SK-N-MC (cell line): ENCODE data around the gene ESR1.
"Not testable (repeated sequence)": the region's sequence is repeated elsewhere in the genome, so short reads cannot be mapped to it uniquely, and the experiment has no call there.

Source experiments
- DNase-seq: peaks from one replicate; pipeline ENCODE4 v3.0.0-alpha.2; 2011; ENCODE audit warnings: low read depth, low spot score
- H3K27ac ChIP-seq: fragments of 200-600 bp; sonication (generic); 2 replicates; pipeline ENCODE4 v1.5.1; 2016; ENCODE audit warnings: mixed run types
- H3K36me3 ChIP-seq: fragments of 200-600 bp; sonication (generic); 2 replicates; pipeline ENCODE4 v1.6.1; 2017; ENCODE audit warnings: antibody characterized with exemption, low read length, mixed read lengths; ENCODE audit not compliant: insufficient read depth
- H3K4me3 ChIP-seq: fragments of 200-600 bp; sonication (generic); 2 replicates; pipeline ENCODE4 v1.5.1; 2016
- H3K9ac ChIP-seq: fragments of 200-600 bp; sonication (generic); 2 replicates; pipeline ENCODE4 v1.8.0; 2017; ENCODE audit warnings: mixed run types, mixed read lengths; ENCODE audit not compliant: insufficient read length
- H3K9me3 ChIP-seq: fragments of 200-600 bp; sonication (generic); 2 replicates; pipeline ENCODE4 v1.6.1; 2017; ENCODE audit warnings: low read depth, mild to moderate bottlenecking, antibody characterized with exemption, low read length, moderate library complexity, mixed read lengths
- EZH2 ChIP-seq: fragments of 200-600 bp; sonication (generic); IDR thresholded peaks from one replicate; pipeline ENCODE4 v1.6.1; 2017; ENCODE audit warnings: antibody characterized with exemption
- FOXP2 ChIP-seq: optimal IDR thresholded peaks from 2 replicates; pipeline ENCODE3; 2011; ENCODE audit warnings: mild to moderate bottlenecking, moderate library complexity; ENCODE audit not compliant: insufficient read depth; ENCODE audit errors: extremely low read length, control extremely low read depth
- POLR2AphosphoS5 ChIP-seq: IDR thresholded peaks from 2 replicates; pipeline ENCODE4 v1.6.1; 2012; ENCODE audit warnings: mild to moderate bottlenecking, low read depth, low read length, borderline replicate concordance

ESR1 gene

DNA sequence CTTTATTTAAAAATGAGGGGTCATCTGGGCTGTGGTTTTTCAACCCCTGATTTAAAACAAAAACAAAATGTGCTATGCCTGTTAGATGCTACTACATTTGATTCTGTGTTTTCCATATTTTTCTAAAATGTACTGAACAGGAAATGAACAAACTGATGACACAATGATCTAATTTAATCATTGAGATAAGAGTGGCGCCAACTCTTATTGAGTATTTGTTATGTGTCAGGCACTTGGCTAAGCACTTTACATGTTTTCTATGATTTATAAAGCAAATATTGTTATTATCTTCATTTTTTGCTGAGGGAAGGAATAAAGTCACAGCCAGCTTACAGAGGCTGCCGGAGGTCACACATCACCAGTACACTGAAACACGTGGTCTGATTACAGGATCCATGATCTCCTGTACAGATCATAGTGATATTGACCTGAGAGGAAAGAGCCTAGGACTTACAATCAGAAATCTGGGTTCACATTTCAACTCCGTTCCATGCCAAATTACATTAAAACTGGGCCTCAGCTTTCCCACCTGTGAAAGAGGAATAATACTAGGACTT is 166.7 kb downstream of the ESR1 start:
- no peak overlapping the region for H3K9ac ChIP-seq
- no peaks in the 10 kb centered on the region for H3K9me3 ChIP-seq
- H3K4me3 ChIP-seq: no peak overlapping the region
- H3K36me3 ChIP-seq: no peaks in the 10 kb centered on the region
- TF ChIP-seq FOXP2 (no peak), POLR2AphosphoS5 (no peak), EZH2 (no peak)
- no peak for DNase-seq
- H3K27ac ChIP-seq: no peak overlapping the region

DNA sequence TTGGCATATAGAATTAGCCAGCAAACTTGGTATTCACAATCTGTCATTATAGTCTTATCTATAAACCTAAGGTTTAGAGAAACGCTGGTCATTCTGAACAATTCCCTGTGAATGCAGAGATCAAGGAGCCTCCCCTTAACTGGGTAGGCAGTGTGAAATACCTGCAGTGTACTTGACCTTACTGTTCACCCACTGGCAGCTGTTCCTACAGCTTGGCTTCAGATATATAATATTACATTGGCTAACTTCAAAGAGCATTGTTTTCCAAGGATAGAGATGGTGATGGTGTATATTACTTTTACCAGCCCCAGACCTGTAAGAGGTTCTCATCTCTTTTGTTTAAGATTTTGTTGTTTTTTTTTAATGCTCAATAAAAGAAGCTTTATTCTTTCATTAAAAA is 168.3 kb downstream of the ESR1 start:
- no peak overlapping the region for H3K27ac ChIP-seq
- H3K4me3 ChIP-seq: no peak overlapping the region
- DNase-seq: no peak
- H3K36me3 ChIP-seq: no peaks in the 10 kb centered on the region
- no peak overlapping the region for H3K9ac ChIP-seq
- no peaks in the 10 kb centered on the region for H3K9me3 ChIP-seq
- TF ChIP-seq FOXP2 (no peak), EZH2 (no peak), POLR2AphosphoS5 (no peak)

DNA sequence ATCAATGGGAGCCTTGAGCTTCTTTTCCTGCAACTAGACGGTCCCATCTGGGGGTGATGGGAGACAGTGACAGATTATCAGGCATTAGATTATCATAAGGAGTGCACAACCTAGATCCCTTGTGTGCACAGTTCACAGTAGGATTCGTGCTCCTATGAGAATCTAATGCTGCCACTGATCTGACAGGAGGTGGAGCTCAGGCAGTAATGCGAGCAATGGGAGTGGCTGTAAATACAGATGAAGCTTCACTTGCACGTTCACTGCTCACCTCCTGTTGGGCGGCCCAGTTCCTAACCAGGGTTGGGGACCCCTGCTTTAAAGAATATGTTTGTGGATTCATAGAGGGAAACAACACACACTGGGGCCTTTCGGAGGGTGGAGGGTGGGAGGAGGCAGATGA is 180.7 kb downstream of the ESR1 start:
- not testable (repeated sequence) for DNase-seq, H3K9me3 ChIP-seq, H3K9ac ChIP-seq, H3K36me3 ChIP-seq, H3K27ac ChIP-seq, H3K4me3 ChIP-seq

DNA sequence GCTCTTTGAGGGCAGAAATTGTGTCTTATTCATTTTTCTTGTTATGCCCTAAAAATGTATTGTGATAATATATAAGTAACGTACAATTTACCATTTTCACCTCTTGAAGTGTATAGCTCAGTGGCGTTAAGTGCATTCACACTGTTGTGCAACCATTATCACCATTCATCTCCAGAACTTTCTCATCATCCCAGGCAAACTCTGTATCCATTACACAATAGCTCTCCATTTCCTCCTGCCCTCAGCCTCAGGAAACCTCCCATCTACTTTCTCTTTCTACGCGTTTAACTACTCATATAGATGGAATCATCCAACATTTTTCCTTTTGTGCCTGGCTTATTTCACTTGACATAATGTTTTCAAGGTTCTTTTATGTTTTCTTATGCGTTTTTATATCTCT is 184.6 kb downstream of the ESR1 start:
- no peaks in the 10 kb centered on the region for H3K36me3 ChIP-seq
- no peak overlapping the region for H3K4me3 ChIP-seq
- H3K27ac ChIP-seq: no peak overlapping the region
- no peak overlapping the region for H3K9ac ChIP-seq
- DNase-seq: no peak
- no peaks in the 10 kb centered on the region for H3K9me3 ChIP-seq
- TF ChIP-seq EZH2 (no peak), POLR2AphosphoS5 (no peak), FOXP2 (no peak)

DNA sequence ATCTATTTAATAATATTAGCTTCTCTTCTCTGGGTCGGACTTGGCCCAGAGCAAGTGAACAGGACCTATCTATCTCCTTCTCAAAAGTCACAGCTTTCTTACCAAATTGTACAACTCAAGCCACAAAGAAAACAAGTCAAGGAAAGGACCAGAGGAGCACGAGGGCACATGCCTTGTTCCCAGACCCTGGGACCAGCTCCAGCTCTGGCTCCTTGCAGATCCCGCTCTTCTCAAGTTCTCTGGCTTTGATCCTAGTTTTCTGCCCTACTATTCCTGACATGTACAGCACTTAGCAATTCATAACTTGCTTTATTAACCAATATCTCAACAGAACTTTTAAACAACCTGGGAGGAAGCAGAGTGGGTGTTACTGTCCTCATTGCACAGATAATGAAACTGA is 185.9 kb downstream of the ESR1 start:
- TF ChIP-seq FOXP2: no peak
- TF ChIP-seq POLR2AphosphoS5: no peak
- TF ChIP-seq EZH2: no peak
- H3K9me3 ChIP-seq: no peaks in the 10 kb centered on the region
- H3K9ac ChIP-seq: no peak overlapping the region
- H3K27ac ChIP-seq: no peak overlapping the region
- no peak for DNase-seq
- no peaks in the 10 kb centered on the region for H3K36me3 ChIP-seq
- no peak overlapping the region for H3K4me3 ChIP-seq

DNA sequence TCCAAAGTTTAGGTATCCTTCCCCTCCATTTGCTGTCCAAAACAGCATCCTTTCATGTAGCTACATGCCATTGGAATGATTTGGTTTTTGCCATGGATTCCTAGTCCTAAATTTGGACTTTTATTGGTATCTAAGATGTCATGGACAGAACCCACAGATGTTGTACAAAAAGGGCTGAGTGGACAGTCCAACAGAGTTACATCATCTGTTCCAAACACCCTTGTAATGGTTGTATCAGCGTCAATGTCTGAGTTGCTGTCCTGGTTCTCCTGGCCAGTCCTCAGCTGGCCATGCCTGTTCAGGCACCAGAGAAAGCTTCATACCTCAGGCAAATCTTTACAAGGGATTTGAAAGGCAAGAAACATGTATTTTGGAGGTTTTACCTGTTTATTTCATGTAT is 191.3 kb downstream of the ESR1 start:
- Histone ChIP-seq H3K9me3 (no peaks in the 10 kb centered on the region), H3K9ac (no peak overlapping the region), H3K36me3 (no peaks in the 10 kb centered on the region), H3K27ac (no peak overlapping the region), H3K4me3 (no peak overlapping the region)
- no peak for DNase-seq
- no peak for TF ChIP-seq EZH2
- TF ChIP-seq FOXP2: no peak
- no peak for TF ChIP-seq POLR2AphosphoS5

DNA sequence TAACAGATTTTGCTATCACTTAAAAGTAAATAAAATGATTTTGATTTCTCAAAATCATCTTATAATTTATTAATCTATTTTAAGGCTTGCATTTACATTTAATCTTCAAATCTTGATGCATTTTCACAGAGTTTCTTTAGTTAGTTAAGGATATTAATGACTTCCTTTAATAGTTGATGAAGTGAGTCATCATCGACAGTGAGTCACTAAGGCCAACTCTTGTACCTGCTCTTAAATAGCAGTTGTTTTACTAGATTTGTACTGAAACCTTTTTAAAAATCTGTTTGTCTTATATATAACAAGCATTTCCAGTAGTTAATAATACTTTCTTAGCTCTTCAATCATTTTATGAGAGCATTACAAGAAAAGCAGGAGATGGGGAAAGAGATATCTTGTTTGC is 191.7 kb downstream of the ESR1 start:
- Histone ChIP-seq H3K9me3 (no peaks in the 10 kb centered on the region), H3K9ac (no peak overlapping the region), H3K27ac (no peak overlapping the region), H3K36me3 (no peaks in the 10 kb centered on the region), H3K4me3 (no peak overlapping the region)
- DNase-seq: no peak
- TF ChIP-seq EZH2 (no peak), FOXP2 (no peak), POLR2AphosphoS5 (no peak)

DNA sequence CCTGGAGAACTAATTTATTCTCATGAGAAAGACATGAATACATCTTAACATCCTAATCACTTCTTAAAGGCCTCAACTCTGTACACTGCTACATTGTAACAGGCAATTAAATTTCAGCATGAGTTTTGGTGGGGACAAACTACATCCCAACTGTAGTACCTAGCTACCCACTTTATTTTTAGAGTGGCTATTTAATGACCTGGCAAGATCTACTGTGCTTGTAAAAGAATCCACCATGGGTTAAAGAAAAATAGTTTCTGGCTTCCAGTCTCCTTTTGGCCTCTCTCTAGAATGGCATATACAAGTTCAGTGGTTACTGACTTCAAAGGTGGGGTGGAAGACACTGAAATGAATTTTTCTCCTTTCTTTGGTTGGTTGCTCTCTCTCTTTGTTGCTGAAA is 193.9 kb downstream of the ESR1 start:
- no peaks in the 10 kb centered on the region for H3K36me3 ChIP-seq
- TF ChIP-seq FOXP2 (no peak), POLR2AphosphoS5 (no peak), EZH2 (no peak)
- DNase-seq: no peak
- H3K9ac ChIP-seq: no peak overlapping the region
- H3K4me3 ChIP-seq: no peak overlapping the region
- no peak overlapping the region for H3K27ac ChIP-seq
- no peaks in the 10 kb centered on the region for H3K9me3 ChIP-seq

DNA sequence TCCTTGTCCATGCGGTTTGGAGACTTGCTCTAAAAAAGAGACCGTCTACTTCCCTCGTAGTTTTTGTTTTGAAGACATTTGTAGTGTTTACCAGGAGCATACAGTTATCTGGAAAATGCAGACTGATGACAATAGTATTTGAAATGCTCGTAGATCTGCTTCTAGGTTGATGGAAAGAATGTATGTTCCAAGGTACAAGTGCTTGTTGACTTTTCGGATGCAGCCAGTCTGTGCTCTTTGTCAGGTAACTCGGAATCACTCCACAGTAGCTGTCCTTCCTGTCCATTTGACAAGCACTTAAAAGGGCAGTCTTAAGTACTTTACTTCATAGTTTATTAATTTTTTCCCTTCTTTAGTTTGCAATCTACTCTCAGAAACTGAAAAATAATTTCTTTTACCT is 194.8 kb downstream of the ESR1 start:
- Histone ChIP-seq H3K36me3 (no peaks in the 10 kb centered on the region), H3K27ac (no peak overlapping the region), H3K4me3 (no peak overlapping the region), H3K9ac (no peak overlapping the region), H3K9me3 (no peaks in the 10 kb centered on the region)
- TF ChIP-seq FOXP2 (no peak), POLR2AphosphoS5 (no peak), EZH2 (no peak)
- no peak for DNase-seq
